ENCODE data around the gene PDE6C. TPM values are rescaled to one million over a fixed set of nuclear protein-coding genes. Genes with fewer than 3 reads are reported as not detected.

PDE6C gene
- not detected for total RNA-seq

GRCh38 chr10:93612311-93612710 is at the start of gene PDE6C:
PDE6C (plus strand) TSS chr10:93612537; CDS start chr10:93612726, 189 bp downstream.
- Mint-ChIP-seq H3K36me3 (ENCODE audit: low read depth) (no peaks in the 10 kb centered on the region), H3K27me3 (ENCODE audit: low read depth) (peaks cover 6% of the 10 kb centered on the region), H3K4me3 (no peak within 1 kb of the TSS), H3K4me1 (ENCODE audit: low read depth) (peaks cover 4% of the 10 kb centered on the region), H3K27ac (no peak within 1 kb of the TSS), H3K9me3 (ENCODE audit: insufficient read depth) (no peaks in the 10 kb centered on the region)
- CTCF ChIA-PET: no interaction called here
- POLR2A ChIA-PET: no interaction called here
- no peak for DNase-seq
- ATAC-seq: no peak

- no peaks in the 10 kb centered on the region for H3K36me3 Mint-ChIP-seq (ENCODE audit: low read depth)
- H3K27ac Mint-ChIP-seq: no peak overlapping the region
- no peaks in the 10 kb centered on the region for H3K9me3 Mint-ChIP-seq (ENCODE audit: insufficient read depth)
- ATAC-seq (no peak), DNase-seq (no peak)
- H3K4me1 Mint-ChIP-seq (ENCODE audit: low read depth): no peaks in the 10 kb centered on the region
- H3K4me3 Mint-ChIP-seq: no peak overlapping the region
- H3K27me3 Mint-ChIP-seq (ENCODE audit: low read depth): peaks cover 45% of the 10 kb centered on the region
- CTCF ChIA-PET: no interaction called here
- POLR2A ChIA-PET: no interaction called here
Measured at GRCh38 chr10:93565446-93565845, 46.9 kb upstream of the PDE6C start.

GRCh38 chr10:93566435-93567276 is 45.7 kb upstream of the PDE6C start, which contains the start of gene FFAR4:
FFAR4 (plus strand) TSS chr10:93566665; CDS start chr10:93566721, 56 bp downstream.
- no peak within 1 kb of the TSS for H3K4me3 Mint-ChIP-seq
- H3K9me3 Mint-ChIP-seq (ENCODE audit: insufficient read depth): no peaks in the 10 kb centered on the region
- no peaks in the 10 kb centered on the region for H3K36me3 Mint-ChIP-seq (ENCODE audit: low read depth)
- ATAC-seq (no peak), DNase-seq (no peak)
- no peaks in the 10 kb centered on the region for H3K4me1 Mint-ChIP-seq (ENCODE audit: low read depth)
- H3K27me3 Mint-ChIP-seq (ENCODE audit: low read depth): peaks cover 55% of the 10 kb centered on the region
- H3K27ac Mint-ChIP-seq: no peak within 1 kb of the TSS
- ChIA-PET CTCF (no interaction called here), POLR2A (no interaction called here)

- POLR2A ChIA-PET: no interaction called here
- Mint-ChIP-seq H3K4me1 (ENCODE audit: low read depth) (no peaks in the 10 kb centered on the region), H3K4me3 (no peak overlapping the region), H3K27me3 (ENCODE audit: low read depth) (peaks cover 60% of the 10 kb centered on the region), H3K9me3 (ENCODE audit: insufficient read depth) (no peaks in the 10 kb centered on the region), H3K27ac (no peak overlapping the region), H3K36me3 (ENCODE audit: low read depth) (no peaks in the 10 kb centered on the region)
- ATAC-seq (no peak), DNase-seq (no peak)
- CTCF ChIA-PET: no interaction called here
Measured at GRCh38 chr10:93567277-93568104, 44.8 kb upstream of the PDE6C start.

GRCh38 chr10:93568105-93568390 is 44.3 kb upstream of the PDE6C start:
- Mint-ChIP-seq H3K27ac (no peak overlapping the region), H3K4me3 (no peak overlapping the region), H3K9me3 (ENCODE audit: insufficient read depth) (no peaks in the 10 kb centered on the region), H3K4me1 (ENCODE audit: low read depth) (peaks cover 1% of the 10 kb centered on the region), H3K27me3 (ENCODE audit: low read depth) (peaks cover 60% of the 10 kb centered on the region), H3K36me3 (ENCODE audit: low read depth) (no peaks in the 10 kb centered on the region)
- DNase-seq (no peak), ATAC-seq (no peak)
- POLR2A ChIA-PET: no interaction called here
- CTCF ChIA-PET: no interaction called here

GRCh38 chr10:93570383-93570782 is 42.0 kb upstream of the PDE6C start:
- Mint-ChIP-seq H3K4me3 (no peak overlapping the region), H3K27ac (no peak overlapping the region), H3K4me1 (ENCODE audit: low read depth) (peaks cover 7% of the 10 kb centered on the region), H3K36me3 (ENCODE audit: low read depth) (no peaks in the 10 kb centered on the region), H3K9me3 (ENCODE audit: insufficient read depth) (no peaks in the 10 kb centered on the region), H3K27me3 (ENCODE audit: low read depth) (peaks cover 66% of the 10 kb centered on the region)
- ATAC-seq (no peak), DNase-seq (no peak)
- ChIA-PET POLR2A (no interaction called here), CTCF (no interaction called here)

GRCh38 chr10:93572606-93573005 is 39.7 kb upstream of the PDE6C start:
- Mint-ChIP-seq H3K36me3 (ENCODE audit: low read depth) (no peaks in the 10 kb centered on the region), H3K4me1 (ENCODE audit: low read depth) (peaks cover 7% of the 10 kb centered on the region), H3K4me3 (no peak overlapping the region), H3K27ac (no peak overlapping the region), H3K9me3 (ENCODE audit: insufficient read depth) (no peaks in the 10 kb centered on the region), H3K27me3 (ENCODE audit: low read depth) (peaks cover 53% of the 10 kb centered on the region)
- CTCF ChIA-PET: no interaction called here
- POLR2A ChIA-PET: no interaction called here
- no peak for ATAC-seq
- no peak for DNase-seq

- ChIA-PET POLR2A (no interaction called here), CTCF (no interaction called here)
- ATAC-seq (no peak), DNase-seq (no peak)
- H3K4me3 Mint-ChIP-seq: no peak overlapping the region
- H3K36me3 Mint-ChIP-seq (ENCODE audit: low read depth): no peaks in the 10 kb centered on the region
- H3K4me1 Mint-ChIP-seq (ENCODE audit: low read depth): peaks cover 7% of the 10 kb centered on the region
- H3K27ac Mint-ChIP-seq: no peak overlapping the region
- peaks cover 46% of the 10 kb centered on the region for H3K27me3 Mint-ChIP-seq (ENCODE audit: low read depth)
- H3K9me3 Mint-ChIP-seq (ENCODE audit: insufficient read depth): no peaks in the 10 kb centered on the region
Measured at GRCh38 chr10:93573051-93573909, 39.1 kb upstream of the PDE6C start.

- no peak overlapping the region for H3K4me3 Mint-ChIP-seq
- peaks cover 42% of the 10 kb centered on the region for H3K27me3 Mint-ChIP-seq (ENCODE audit: low read depth)
- ATAC-seq (no peak), DNase-seq (no peak)
- H3K4me1 Mint-ChIP-seq (ENCODE audit: low read depth): peaks cover 7% of the 10 kb centered on the region
- no peak overlapping the region for H3K27ac Mint-ChIP-seq
- H3K9me3 Mint-ChIP-seq (ENCODE audit: insufficient read depth): no peaks in the 10 kb centered on the region
- ChIA-PET CTCF (no interaction called here), POLR2A (no interaction called here)
- no peaks in the 10 kb centered on the region for H3K36me3 Mint-ChIP-seq (ENCODE audit: low read depth)
Measured at GRCh38 chr10:93573924-93574323, 38.4 kb upstream of the PDE6C start.

- ChIA-PET CTCF (no interaction called here), POLR2A (no interaction called here)
- Mint-ChIP-seq H3K27ac (no peak overlapping the region), H3K27me3 (ENCODE audit: low read depth) (peaks cover 20% of the 10 kb centered on the region), H3K4me1 (ENCODE audit: low read depth) (peaks cover 7% of the 10 kb centered on the region), H3K36me3 (ENCODE audit: low read depth) (no peaks in the 10 kb centered on the region), H3K4me3 (no peak overlapping the region), H3K9me3 (ENCODE audit: insufficient read depth) (no peaks in the 10 kb centered on the region)
- no peak for DNase-seq
- ATAC-seq: no peak
Measured at GRCh38 chr10:93576888-93577287, 35.4 kb upstream of the PDE6C start.

GRCh38 chr10:93577565-93577964 is 34.8 kb upstream of the PDE6C start:
- no peak for ATAC-seq
- no peak for DNase-seq
- peaks cover 7% of the 10 kb centered on the region for H3K4me1 Mint-ChIP-seq (ENCODE audit: low read depth)
- no peaks in the 10 kb centered on the region for H3K36me3 Mint-ChIP-seq (ENCODE audit: low read depth)
- H3K27me3 Mint-ChIP-seq (ENCODE audit: low read depth): peaks cover 15% of the 10 kb centered on the region
- POLR2A ChIA-PET: no interaction called here
- H3K27ac Mint-ChIP-seq: no peak overlapping the region
- H3K9me3 Mint-ChIP-seq (ENCODE audit: insufficient read depth): no peaks in the 10 kb centered on the region
- no peak overlapping the region for H3K4me3 Mint-ChIP-seq
- CTCF ChIA-PET: no interaction called here

GRCh38 chr10:93579089-93579488 is 33.2 kb upstream of the PDE6C start:
- ATAC-seq (no peak), DNase-seq (no peak)
- Mint-ChIP-seq H3K27ac (no peak overlapping the region), H3K9me3 (ENCODE audit: insufficient read depth) (no peaks in the 10 kb centered on the region), H3K4me1 (ENCODE audit: low read depth) (no peaks in the 10 kb centered on the region), H3K36me3 (ENCODE audit: low read depth) (no peaks in the 10 kb centered on the region), H3K27me3 (ENCODE audit: low read depth) (peaks cover 10% of the 10 kb centered on the region), H3K4me3 (no peak overlapping the region)
- ChIA-PET CTCF (no interaction called here), POLR2A (no interaction called here)
